GM23248 (cell line): ENCODE measurements around the gene TCAF2. TPM values are rescaled to one million over a fixed set of nuclear protein-coding genes. Genes with fewer than 3 reads are reported as not detected.
"Not testable (repeated sequence)": the region's sequence is repeated elsewhere in the genome, so short reads cannot be mapped to it uniquely, and the experiment has no call there.

Source experiments
- DNase-seq: peaks from one replicate; pipeline ENCODE4 v3.0.0-alpha.2; 2015
- H2AFZ ChIP-seq: fragments of 200-600 bp; sonication (generic); 2 replicates; pipeline ENCODE4 v1.6.1; 2016; ENCODE audit warnings: antibody characterized with exemption
- H3F3A ChIP-seq: fragments of 200-600 bp; sonication (generic); 2 replicates; pipeline ENCODE4 v1.6.1; 2016; ENCODE audit warnings: mild to moderate bottlenecking, antibody characterized with exemption, mixed run types; ENCODE audit not compliant: insufficient read depth
- H3K27ac ChIP-seq: fragments of 200-600 bp; sonication (generic); 2 replicates; pipeline ENCODE4 v1.5.1; 2016; ENCODE audit warnings: mild to moderate bottlenecking
- H3K27me3 ChIP-seq: fragments of 200-600 bp; sonication (generic); replicated peaks from 2 replicates; pipeline ENCODE4 v1.6.1; 2016; ENCODE audit warnings: mild to moderate bottlenecking; ENCODE audit not compliant: insufficient read depth
- H3K36me3 ChIP-seq: fragments of 200-600 bp; sonication (generic); 2 replicates; pipeline ENCODE4 v1.6.1; 2016; ENCODE audit warnings: low read depth, mild to moderate bottlenecking
- H3K4me1 ChIP-seq: fragments of 200-600 bp; sonication (generic); 2 replicates; pipeline ENCODE4 v1.6.1; 2016; ENCODE audit warnings: mild to moderate bottlenecking; ENCODE audit not compliant: insufficient read depth
- H3K4me2 ChIP-seq: fragments of 200-600 bp; sonication (generic); one replicate; pipeline ENCODE4 v1.6.1; 2016; ENCODE audit warnings: mild to moderate bottlenecking; ENCODE audit not compliant: unreplicated experiment
- H3K4me3 ChIP-seq: fragments of 200-600 bp; sonication (generic); 2 replicates; pipeline ENCODE4 v1.5.1; 2016; ENCODE audit warnings: mild to moderate bottlenecking
- H3K79me2 ChIP-seq: fragments of 200-600 bp; sonication (generic); 2 replicates; pipeline ENCODE4 v1.6.1; 2016; ENCODE audit warnings: mild to moderate bottlenecking; ENCODE audit not compliant: insufficient read depth
- H3K9ac ChIP-seq: fragments of 200-600 bp; sonication (generic); 2 replicates; pipeline ENCODE4 v1.6.1; 2016; ENCODE audit warnings: mild to moderate bottlenecking
- H3K9me2 ChIP-seq: fragments of 200-600 bp; sonication (generic); 2 replicates; pipeline ENCODE4 v1.6.1; 2016; ENCODE audit warnings: mixed run types, mild to moderate bottlenecking, moderate library complexity; ENCODE audit not compliant: insufficient read depth
- H3K9me3 ChIP-seq: fragments of 200-600 bp; sonication (generic); one replicate; pipeline ENCODE4 v1.6.1; 2017; ENCODE audit warnings: low read depth
- H4K20me1 ChIP-seq: fragments of 200-600 bp; sonication (generic); 2 replicates; pipeline ENCODE4 v1.6.0; 2016; ENCODE audit not compliant: insufficient read depth
- WGBS, 2 experiments: methylation state at CpG; one replicate each; pipeline ENCODE4 v1.1.6; 2015 to 2017; ENCODE audit warnings: low lambda C conversion rate in 2 of 2, low coverage in 1 of 2; ENCODE audit errors: missing lambda C conversion rate in 2 of 2; 5-methylcytosine and 5-hydroxymethylcytosine counted together
- in situ Hi-C: fragments of 300-500 bp; cut with MboI; formaldehyde crosslinking; loops from 2 replicates; pipeline ENCODE4 v1.15.0; 2020
- polyA plus RNA-seq: library from polyadenylated mRNA; unstranded; fragments of >200 nt; fragmentation: Nextera tagmentation; extraction: Ambion mirVana; gene quantifications from 2 replicates; pipeline ENCODE4 v1.2.1, GENCODE V29; 2016
- total RNA-seq: library from RNA; depleted of rRNA; stranded (reverse); fragments of >200 nt; shearing (Covaris generic); gene quantifications from 2 replicates; pipeline ENCODE4 v1.2.3, GENCODE V29; 2014

Gene TCAF2
- total and polyA plus RNA-seq, 2 experiments from 2014 or later, result 2.7 to 3.4 TPM

- H3K27me3 ChIP-seq, H3K36me3 ChIP-seq, H3K27ac ChIP-seq, H3K9me2 ChIP-seq, H3K9ac ChIP-seq, H2AFZ ChIP-seq, H3K4me2 ChIP-seq, H3K9me3 ChIP-seq, in situ Hi-C loops, H3K79me2 ChIP-seq, H4K20me1 ChIP-seq, H3K4me1 ChIP-seq, DNase-seq, H3F3A ChIP-seq, H3K4me3 ChIP-seq: not testable (repeated sequence)
- no CpG with 5 or more reads among the region's 1 CpG for WGBS, 2 experiments
Observed at GRCh38 chr7:143617204-143617603, 3.6 kb upstream of the TCAF2 start.

- H3K4me2 ChIP-seq, H3K9ac ChIP-seq, H4K20me1 ChIP-seq, H3K9me3 ChIP-seq, in situ Hi-C loops, H2AFZ ChIP-seq, H3K36me3 ChIP-seq, H3K27me3 ChIP-seq, H3F3A ChIP-seq, H3K4me1 ChIP-seq, H3K79me2 ChIP-seq, H3K9me2 ChIP-seq, DNase-seq, H3K27ac ChIP-seq, H3K4me3 ChIP-seq: not testable (repeated sequence)
- no CpG with 5 or more reads among the region's 23 CpGs for WGBS, 2 experiments
Observed at GRCh38 chr7:143620058-143620457, 716 bp upstream of the TCAF2 start.

GRCh38 chr7:143621175-143621574, 401 bp downstream of the TCAF2 start:
- H3F3A ChIP-seq, H3K9me2 ChIP-seq, H3K9ac ChIP-seq, H3K79me2 ChIP-seq, H4K20me1 ChIP-seq, H3K27ac ChIP-seq, H3K4me3 ChIP-seq, DNase-seq, H3K4me1 ChIP-seq, H3K36me3 ChIP-seq, H3K27me3 ChIP-seq, in situ Hi-C loops, H3K4me2 ChIP-seq, H2AFZ ChIP-seq, H3K9me3 ChIP-seq: not testable (repeated sequence)
- no CpG with 5 or more reads among the region's 16 CpGs for WGBS, 2 experiments

GRCh38 chr7:143622130-143622529, 1.4 kb downstream of the TCAF2 start:
- H3K79me2 ChIP-seq, H3K9me3 ChIP-seq, H3K4me2 ChIP-seq, H3F3A ChIP-seq, H3K27ac ChIP-seq, H3K36me3 ChIP-seq, in situ Hi-C loops, H4K20me1 ChIP-seq, H3K27me3 ChIP-seq, H3K9me2 ChIP-seq, DNase-seq, H3K9ac ChIP-seq, H2AFZ ChIP-seq, H3K4me1 ChIP-seq, H3K4me3 ChIP-seq: not testable (repeated sequence)
- WGBS, 2 experiments, result no CpG with 5 or more reads among the region's 17 CpGs

- H3K4me2 ChIP-seq, H3K27me3 ChIP-seq, DNase-seq, H3K9me2 ChIP-seq, H3K4me1 ChIP-seq, in situ Hi-C loops, H3K9me3 ChIP-seq, H4K20me1 ChIP-seq, H3K9ac ChIP-seq, H3K36me3 ChIP-seq, H3K4me3 ChIP-seq, H3K27ac ChIP-seq, H3K79me2 ChIP-seq, H3F3A ChIP-seq, H2AFZ ChIP-seq: not testable (repeated sequence)
- no CpG with 5 or more reads among the region's 5 CpGs for WGBS, 2 experiments
Observed at GRCh38 chr7:143630653-143631052, 9.9 kb downstream of the TCAF2 start.

- H3K36me3 ChIP-seq, H3F3A ChIP-seq, H3K79me2 ChIP-seq, H3K4me3 ChIP-seq, H3K4me1 ChIP-seq, H3K27ac ChIP-seq, H3K9me2 ChIP-seq, H3K9me3 ChIP-seq, H2AFZ ChIP-seq, H4K20me1 ChIP-seq, in situ Hi-C loops, H3K4me2 ChIP-seq, H3K27me3 ChIP-seq, H3K9ac ChIP-seq, DNase-seq: not testable (repeated sequence)
- WGBS, 2 experiments, result no CpG with 5 or more reads among the region's 4 CpGs
Observed at GRCh38 chr7:143632506-143632905, 11.7 kb downstream of the TCAF2 start.

GRCh38 chr7:143633013-143633618, 12.3 kb downstream of the TCAF2 start:
- H3K4me1 ChIP-seq, H3K27me3 ChIP-seq, H3K9me3 ChIP-seq, in situ Hi-C loops, H3K9me2 ChIP-seq, H3K79me2 ChIP-seq, DNase-seq, H3K9ac ChIP-seq, H3K4me2 ChIP-seq, H2AFZ ChIP-seq, H3K4me3 ChIP-seq, H3K27ac ChIP-seq, H3K36me3 ChIP-seq, H3F3A ChIP-seq, H4K20me1 ChIP-seq: not testable (repeated sequence)
- WGBS, 2 experiments, result no CpG with 5 or more reads among the region's 6 CpGs
